HTR-8/SVneo (cell line): ENCODE measurements around the gene DAGLA.
A peak's percentile ranks its signal among the peaks of the same experiment; 100 is the strongest.
"Not testable (repeated sequence)": the region's sequence is repeated elsewhere in the genome, so short reads cannot be mapped to it uniquely, and the experiment has no call there.

ENCODE experiments used
- DNase-seq: peaks from one replicate; pipeline ENCODE4 v3.0.0; 2011; ENCODE audit warnings: low spot score, mixed read lengths; ENCODE audit not compliant: insufficient read length
- FAIRE-seq: peaks from 2 replicates; lab custom pipeline; 2011; peaks lifted over from hg19 to GRCh38; lab: Jason Lieb, UNC

The DAGLA gene

DNA sequence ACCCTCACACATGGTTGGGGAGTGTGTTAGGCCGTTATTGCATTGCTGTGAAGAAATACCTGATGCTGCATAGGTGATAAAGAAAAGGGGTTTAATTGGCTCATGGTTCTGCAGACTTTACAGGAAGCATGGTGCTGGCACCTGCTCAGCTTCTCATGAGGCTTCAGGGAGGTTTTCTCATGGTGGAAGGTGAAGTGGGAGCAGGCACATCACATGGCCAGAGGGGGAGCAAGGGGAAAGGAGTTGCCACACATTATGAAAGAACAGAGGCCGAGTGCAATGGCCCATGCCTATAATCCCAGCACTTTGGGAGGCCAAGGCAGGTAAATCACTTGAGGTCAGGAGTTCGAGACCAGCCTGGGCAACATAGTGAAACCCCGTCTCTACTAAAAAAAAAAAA is 19.2 kb upstream of the DAGLA start:
- DNase-seq: not testable (repeated sequence)

DNA sequence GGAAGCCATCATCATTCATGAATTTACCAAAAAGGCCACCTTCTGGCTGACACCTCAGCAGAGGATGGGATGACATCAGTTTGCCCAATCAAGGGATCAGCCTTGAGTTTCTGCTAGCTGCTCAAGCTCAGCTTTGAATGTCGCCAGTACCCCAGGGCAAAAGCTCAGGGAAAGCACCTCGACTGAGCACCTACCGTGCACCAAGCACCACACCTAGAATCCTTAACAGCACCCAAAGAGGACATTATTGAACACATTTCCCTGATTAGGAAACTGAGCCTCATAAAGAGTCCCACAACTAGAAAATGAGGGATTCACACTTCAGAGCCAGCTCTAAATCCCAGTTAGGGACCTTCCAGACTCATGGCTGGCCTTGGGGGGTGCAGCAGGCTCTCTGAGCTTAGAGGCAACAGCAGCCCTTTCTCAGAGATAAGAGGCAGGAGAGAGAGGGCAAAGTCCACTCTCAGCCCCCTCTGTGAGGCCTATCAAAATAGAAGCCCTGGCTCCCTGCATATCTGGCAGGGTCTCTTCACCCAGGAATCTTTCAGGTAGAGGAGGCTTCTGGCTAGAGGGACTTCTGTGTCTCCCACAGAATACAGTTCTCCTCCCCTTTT is 13.4 kb upstream of the DAGLA start:
- DNase-seq (no peak), FAIRE-seq (no peak)

More for the DNA sequence above, 19.2 kb upstream of the DAGLA start:
- FAIRE-seq: not testable (repeated sequence)

DNA sequence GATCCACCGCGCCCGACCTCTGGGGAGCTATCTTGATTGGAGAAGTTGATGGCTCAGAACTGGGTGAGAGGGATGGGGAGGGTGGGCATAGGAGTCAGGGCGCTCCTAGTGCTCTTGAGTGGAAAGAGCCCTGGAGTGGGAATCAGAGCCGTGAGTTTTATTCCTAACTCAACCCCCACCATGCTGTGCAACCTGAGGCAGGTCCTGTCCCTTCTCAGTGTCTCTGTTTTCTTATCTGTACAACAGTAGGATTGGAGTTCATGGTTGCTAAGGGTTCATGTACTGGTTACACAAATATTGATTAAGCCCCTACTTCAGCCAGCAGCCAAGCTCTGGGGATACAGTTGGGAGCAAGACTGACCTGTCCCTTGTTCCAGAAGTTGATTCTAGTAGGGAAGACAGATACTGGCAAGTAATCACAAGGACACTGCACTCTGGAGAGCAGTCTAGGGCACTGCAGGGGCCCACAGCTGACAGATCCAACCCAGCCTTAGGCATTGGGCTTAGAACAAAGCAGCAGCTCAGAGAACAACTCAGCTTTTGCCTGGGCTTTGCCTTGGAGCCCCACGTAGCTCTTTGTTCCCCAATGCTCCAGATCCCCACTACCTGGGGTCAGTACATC is 12.4 kb upstream of the DAGLA start:
- FAIRE-seq (no peak), DNase-seq (no peak)

DNA sequence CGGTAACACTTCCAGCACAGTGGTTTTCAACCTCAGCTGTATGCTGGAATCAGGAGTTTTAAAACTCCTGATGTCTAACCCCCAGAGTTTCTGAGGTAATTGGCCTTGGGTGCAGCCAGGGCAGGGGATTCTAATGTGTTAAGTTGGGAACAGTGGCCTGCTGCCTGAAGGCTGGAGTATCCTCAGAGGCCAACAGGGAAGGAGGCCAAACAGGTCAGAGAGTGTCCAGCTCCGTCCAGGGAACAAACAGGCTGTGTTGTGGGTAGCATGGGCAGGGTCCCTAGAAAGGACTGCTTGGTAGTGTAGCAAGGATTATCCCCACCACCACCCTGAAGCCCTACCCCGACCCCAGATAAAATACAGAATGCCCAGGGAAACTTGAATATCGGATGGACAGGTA is 10.8 kb upstream of the DAGLA start:
- FAIRE-seq (no peak), DNase-seq (no peak)

DNA sequence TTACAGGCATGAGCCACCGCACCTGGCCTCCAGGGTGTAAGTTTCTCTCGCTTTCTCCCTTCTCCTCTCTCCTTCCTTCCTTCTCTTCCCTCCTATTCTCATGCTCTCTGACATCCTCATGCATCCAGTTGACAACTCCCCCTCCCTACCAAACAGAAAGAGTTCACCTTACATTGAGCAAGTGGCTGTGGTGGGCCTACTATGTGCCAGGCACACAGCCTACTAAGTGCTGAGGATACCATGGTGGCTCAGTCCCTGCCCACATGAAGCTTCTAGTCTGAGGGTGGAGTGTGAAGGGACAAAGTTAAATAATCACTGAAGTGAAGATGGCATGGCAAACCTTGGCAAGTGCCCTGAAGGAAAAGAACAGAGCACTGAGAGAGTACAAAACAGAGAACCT is 9.6 kb upstream of the DAGLA start:
- FAIRE-seq (no peak), DNase-seq (no peak)

DNA sequence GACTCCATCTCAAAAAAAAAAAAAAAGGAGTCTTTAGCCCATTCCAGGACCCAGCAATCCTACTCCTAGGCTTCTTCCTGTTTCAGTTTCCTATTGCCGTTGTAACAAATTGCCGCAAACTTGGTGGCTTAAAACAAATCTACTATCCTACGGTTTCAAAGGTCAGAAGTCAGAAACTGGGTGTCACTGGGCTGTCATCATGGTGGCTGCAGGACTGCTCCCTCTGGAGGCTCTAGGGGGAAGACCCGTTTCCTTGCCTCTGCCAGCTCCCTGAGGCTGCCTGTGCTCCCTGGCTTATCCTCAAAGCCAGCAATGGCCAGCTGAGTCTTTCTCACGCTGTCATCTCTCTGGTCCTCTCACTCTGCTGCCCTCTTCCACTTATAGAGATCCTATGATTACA is 8.7 kb upstream of the DAGLA start:
- no peak for DNase-seq
- FAIRE-seq: no peak

DNA sequence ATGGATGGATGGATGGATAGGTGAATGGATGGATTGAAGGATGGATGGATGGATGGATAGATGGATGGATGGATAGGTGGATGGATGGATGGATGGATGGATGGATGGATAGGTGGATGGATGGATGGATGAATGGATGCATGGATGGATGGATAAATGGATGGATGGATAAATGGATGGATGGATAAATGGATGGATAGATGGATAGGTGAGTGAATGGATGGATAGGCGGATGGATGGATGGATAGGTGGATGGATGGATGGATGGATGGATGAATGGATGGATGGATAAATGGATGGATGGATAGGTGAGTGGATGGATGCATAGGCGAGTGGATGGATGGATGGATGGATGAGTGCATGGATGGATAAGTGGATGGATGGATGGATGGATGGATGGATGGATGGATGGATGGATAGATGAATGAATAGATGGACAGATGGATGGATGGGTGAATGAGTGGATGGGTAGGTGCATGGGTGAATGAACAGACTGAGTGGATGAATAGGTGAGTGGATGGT is 6.2 kb upstream of the DAGLA start:
- not testable (repeated sequence) for DNase-seq, FAIRE-seq

DNA sequence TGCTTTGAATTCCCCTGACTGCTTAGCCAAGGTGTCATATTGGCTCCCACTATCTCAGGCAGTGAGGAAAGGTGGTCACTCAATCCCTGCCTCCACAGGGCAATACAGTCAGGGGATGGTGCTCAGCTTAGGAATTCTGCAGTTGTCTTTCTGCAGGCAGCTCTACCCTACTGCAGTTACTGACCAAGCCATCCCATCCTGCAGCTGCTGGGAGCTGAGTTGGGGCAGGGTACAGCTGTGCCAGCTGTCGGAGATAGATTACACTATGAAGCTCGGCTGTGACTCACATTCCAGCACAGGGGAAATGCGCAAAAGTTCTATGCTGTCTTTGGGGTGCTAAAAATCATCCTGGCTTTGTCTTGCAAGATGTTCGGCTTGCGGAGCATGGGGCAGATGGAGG is 4.4 kb upstream of the DAGLA start:
- FAIRE-seq (no peak), DNase-seq (no peak)

DNA sequence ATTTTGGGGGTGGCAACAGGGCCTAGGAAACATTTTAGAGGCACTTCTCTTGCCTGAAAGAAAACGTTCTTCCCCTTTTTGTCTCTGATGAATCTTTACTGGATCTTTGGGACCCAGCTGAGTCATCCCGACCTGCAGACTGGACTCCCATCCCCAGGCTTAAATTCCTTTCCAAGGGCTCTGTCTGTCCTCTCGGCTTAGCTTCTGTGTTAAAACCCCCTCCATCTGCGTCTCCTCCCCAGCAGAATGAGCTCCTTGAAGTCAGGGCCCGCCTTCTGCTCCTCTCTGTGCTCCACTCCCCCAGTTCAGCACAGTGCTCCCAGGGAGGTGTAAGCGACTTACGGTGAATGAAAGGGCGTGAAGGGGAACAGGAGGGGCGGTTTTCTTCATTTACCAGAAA is 895 bp upstream of the DAGLA start:
- DNase-seq: no peak

DNA sequence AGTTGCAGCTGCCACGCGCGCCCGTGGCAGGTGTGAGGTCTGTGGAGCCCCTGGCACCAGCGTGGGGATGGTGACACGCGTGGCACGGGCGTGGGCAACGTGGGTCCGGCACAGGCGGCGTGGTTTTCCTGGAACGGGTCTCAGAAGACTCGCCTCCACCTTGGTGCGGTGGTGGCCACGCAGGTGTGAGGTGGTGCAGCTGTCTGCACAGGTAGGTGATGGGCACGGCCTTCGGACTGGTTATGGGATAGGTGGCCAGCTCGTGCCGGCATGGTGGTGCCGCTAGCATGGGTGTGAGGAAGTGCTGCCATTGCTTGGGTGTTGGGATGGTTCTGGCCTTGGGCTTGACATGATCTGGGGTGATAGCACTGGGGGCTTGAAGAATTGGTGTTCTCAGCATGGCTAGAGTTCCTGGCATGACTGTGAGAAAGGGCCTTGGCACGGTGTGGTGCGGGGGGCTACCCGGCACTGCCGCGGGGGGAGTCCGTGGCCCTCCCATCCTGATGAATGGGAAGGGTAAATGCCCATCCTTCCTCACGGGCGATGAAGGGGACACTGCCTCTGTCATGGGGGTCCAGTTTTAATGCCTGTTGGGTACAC is 531 bp downstream of the DAGLA start:
- FAIRE-seq (no peak), DNase-seq (no peak)

More for the DNA sequence above, 895 bp upstream of the DAGLA start:
- no peak for FAIRE-seq

DNA sequence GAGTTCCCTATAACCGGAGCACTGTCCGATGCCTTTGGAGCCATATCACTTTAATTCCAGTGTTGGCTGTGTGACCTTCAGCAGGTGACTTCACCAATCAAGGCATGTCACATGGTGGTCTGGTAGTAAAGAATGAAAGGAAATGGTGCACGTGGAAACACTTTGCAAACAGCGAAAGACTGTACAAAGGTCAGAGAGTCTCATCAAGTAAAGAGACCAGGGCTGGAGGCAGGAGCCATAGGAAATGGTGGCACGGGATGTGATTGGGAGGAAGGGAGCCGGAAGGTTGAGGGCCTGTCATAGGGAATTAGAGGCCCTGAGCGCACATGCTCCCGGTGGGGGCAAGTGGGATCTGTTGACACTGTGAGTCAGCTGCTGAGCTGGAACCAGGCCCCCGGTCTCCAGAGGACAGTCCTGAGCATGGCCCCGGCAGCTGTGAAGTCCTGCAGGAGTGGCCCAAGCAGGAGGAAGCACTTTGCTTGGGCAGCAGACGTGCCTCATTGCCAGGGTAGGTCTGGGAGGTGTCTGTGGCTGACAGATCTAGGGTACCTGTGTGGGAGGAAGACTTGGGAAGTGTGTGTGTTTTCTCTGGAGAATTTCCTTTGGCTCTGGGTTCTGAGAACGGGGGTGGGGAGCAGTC is 2.0 kb downstream of the DAGLA start:
- peak; percentile 26 for FAIRE-seq
- no peak for DNase-seq

DNA sequence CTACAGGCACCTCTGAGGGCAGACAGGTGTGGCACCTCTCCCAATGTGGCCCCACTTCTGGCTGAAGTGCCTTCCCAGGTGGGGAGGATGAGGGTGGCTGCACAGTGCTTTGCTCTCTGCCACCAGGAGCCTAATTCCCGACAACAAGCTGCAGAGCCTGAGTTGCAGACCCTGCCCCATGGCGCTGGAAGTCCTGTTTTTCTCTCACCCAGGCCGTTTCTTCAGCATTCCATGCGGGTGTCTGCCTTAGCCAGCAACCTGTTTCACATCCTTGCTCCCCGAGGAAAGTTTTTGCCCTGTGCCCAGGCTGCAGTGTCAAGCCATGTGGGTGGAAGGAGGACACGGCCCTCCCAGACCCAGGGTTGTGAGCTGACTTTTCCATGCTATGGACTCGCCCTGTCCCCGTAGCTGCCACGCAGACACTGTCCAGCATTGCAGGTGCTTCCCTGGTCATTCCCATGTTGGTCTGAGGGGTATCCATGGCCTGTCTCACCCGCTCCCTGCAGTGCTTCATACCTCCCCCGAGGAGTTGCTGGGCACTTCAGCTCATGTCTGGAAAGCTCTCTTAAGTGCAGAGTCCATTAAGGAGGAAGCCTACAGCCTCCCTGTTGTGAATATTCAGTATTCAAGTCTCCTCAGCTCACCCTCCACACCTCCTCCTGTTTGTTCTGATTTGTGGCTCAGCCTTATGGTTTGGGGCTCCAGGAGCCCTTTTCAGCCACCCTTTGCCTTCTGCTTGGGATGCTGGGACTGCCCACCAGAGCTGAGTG is 2.9 kb downstream of the DAGLA start:
- DNase-seq (no peak), FAIRE-seq (no peak)

DNA sequence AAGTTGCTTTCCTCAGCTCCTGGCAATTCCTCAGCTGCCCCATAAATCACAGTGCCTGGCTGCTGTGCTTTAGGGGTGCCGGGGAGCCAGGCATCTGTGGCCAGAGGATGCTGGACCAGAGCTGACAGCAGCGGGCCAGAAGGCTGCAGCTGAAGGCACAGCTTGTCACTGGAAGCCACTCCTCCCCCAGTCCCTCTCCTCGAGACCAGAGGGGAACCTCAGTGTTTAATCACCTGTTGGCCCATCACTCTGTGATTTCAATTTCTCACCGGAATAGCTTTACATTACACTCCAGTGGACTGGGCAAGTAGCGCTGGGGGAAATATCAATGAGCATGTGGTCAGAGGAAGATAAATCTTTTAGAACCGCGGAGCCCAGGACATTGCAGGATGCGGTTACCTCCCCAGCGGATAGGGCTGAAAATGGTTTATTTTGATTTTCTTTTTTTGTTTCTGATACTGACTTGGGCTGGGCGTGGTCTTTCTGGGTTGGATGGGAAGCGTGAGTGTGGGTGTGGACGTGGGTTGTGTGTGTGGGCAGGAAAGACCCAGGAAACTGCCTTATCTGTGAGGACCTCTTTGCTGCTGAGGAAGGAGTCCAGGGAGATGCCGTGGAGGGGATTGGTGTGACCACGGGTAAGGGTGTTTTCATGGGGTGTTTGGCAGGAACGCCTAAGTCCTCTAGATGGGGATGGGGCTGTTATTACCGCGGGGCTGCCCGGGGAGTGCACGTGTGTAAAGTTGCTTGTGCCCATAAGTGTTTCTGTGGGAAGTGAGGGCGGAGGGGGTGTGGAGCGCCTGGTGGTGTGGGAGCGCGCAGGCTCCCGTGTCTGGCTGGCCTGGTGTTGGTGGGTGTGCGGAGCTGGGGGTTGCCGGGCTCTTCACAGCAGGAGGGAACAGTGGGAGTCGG is 4.0 kb downstream of the DAGLA start:
- FAIRE-seq: no peak

DNA sequence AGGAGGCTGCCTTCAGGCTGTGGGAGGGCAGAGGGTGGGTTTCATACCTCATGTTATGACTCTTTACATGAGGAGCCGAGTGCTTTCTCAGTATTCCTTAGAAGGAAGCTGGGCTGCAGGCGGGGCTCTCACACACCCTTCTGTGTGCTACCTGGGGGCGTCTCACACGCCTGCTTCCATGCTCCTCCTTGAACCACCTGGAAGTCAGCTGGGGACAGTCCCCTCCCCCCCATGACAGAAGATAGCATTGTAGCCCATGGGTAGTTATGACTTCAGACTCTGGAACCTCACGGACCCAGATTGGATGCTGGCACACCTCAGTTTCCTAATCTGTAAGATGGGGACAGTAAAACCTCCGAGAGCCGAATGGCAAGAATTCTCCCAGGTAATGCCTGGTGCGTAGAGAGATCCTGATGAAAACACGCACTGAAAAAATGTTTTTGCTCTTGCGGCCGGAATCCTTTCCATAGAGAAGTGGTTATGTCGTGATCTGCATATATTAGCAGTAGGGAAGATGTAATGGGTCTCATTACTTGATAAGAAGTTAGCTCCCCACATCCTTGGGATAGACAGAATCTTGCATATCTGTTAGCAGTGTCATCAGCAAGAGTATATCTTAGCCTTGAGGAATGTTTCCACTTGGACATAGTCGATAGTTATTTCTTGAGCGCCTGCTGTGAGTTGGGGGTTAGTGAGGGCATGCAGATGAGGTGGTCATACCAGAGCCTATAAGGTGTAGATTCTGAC is 4.9 kb downstream of the DAGLA start:
- FAIRE-seq (no peak), DNase-seq (no peak)

More for the DNA sequence above, 4.0 kb downstream of the DAGLA start:
- DNase-seq: no peak

DNA sequence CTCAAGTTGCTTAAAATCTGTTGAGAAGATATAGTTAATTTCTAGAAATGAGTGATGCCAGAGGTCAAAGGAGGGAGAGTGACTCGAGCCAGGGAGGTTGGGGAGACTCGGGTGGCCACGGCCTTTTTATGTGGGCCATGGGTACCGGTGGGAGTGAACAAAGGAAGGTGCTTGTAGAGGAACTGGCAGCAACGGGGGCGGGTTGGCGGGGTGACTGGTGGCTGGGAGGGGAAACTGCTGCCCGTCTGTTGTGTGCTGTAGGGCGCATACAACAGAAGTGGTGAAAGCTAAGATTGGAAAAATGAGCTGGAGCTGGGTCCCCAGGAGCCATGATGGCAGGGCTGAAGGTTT is 5.4 kb downstream of the DAGLA start:
- FAIRE-seq: no peak
- DNase-seq: no peak

DNA sequence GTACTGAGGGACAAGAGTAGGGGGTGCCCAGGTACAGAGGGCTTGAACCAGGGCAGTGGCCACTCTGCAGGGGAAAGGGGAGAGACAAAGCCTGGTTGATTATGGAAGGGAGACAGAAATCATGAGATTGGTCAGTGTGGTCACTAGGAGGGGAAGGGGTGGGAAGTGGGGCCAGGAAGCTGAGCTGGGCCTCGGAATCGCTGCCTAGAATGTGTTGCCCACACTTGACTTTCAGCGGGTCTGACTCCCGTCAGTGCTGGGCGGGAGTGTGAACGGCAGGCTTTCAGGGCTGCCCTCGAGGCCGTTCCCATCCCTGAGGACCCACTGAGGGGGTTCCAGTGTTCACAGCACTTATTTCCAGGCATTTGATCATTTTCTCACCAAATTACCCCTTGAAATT is 5.9 kb downstream of the DAGLA start:
- FAIRE-seq: no peak

DNA sequence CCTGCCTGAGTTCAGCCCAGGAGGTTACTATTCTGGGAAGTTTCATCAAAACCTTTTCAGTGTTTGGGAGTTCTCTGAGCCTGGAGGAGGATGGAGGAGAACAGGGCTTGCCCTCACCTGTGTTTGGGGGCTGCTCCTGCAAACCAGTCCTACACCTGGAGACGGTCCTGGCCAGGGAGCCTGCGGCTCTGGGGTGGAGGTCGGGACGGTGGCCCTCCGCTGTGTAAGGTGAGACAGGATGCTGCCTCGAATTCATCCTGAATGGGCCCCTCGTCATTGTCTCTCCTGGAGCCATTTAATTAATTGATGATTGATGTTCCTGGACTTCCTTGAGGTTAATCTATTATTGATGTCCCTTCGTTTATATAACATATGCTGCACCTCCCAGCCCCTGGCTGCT is 6.3 kb downstream of the DAGLA start:
- no peak for FAIRE-seq
- DNase-seq: no peak

More for the DNA sequence above, 5.9 kb downstream of the DAGLA start:
- DNase-seq: no peak

DNA sequence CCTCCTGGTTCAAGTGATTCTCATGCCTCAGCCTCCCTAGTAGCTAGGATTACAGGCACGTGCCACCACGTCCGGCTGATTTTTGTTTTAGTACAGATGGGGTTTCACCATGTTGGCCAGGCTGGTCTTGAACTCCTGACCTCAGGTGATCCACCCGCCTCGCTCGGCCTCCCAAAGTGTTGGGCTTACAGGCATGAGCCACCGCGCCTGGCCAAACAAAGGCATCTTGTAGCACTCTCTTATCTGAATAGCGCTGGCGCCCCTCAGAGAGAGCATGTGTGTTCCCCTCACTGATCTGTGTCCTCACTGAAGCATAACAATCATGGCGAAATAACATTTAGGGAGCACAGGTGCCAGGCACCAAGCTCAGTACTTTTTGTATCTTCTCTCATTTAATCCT is 7.2 kb downstream of the DAGLA start:
- DNase-seq (no peak), FAIRE-seq (no peak)
